ENCODE measurements around the gene TTC29.
A peak's percentile ranks its signal among the peaks of the same experiment; 100 is the strongest.

TTC29 gene

DNA sequence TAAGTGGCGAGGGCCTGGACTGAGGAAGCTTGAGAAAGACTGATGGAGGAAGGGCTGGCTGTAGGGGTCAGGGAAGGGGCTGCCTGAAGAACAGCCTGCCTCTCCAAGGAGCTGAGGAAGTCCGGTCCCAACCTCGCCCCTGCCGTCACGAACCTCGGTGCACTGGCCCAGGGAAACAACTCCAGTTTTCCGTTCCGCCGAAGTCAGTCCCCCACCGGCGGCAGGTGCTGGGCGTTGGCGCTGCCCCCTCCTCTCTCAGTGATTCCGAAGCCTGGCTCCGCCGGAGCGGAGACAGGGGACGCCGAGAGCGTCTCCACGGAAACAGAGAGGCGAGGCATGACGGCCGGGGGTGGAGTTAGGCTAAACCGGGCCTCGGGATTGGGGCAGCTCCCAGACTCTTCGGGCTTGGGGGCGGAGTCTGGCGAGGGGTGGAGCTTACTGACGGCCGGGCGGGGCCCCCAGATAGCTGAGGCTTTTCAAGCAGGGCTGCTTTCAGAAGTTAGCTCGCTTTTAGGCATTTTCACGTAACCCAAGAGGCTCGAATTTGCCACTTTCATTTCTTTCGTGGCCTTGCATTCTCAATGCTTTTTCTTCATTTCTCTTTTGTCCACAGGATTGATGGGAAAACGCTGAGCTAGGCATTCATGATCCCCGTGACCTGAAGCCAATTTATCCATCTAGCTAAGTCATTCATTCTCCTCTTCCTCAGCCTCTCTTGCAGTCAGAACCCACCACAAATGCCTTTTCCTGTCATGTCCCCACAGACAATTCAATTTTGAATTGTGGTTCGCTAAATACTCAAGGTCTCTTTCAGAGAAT lies at the start of gene TTC29:
Gene TTC29, minus strand, starts transcription at position 309 of the 819 bp plus-strand sequence. CDS start 5,969 bp downstream, outside the sequence.
- peak; percentile 92 for DNase-seq (ENCODE audit: low read depth)

GRCh38 chr4:146981651-146982050 lies 36.0 kb upstream of the TTC29 start:
- peak; percentile 6 for DNase-seq (ENCODE audit: low read depth)

GRCh38 chr4:146978641-146979040 lies 33.0 kb upstream of the TTC29 start:
- peak; percentile 67 for DNase-seq (ENCODE audit: low read depth)

DNA sequence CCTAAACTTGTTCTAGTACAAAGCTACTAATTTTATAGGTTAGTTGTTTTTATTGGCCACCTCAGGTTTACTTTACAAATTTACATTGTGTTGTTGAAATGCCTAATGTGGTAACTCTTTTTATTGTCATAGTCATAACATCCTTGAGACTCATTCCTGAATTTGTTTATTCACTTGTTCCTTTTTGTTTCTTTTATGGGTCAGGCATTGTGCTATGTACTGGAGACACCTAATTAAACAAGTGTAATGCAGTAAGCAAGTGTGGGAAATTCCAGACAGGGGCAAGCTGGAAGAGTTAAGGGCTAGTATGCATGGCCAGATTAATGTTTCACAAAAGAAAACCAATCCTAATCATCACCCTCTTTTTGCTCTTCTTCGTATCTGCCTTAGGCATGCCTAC lies 30.5 kb upstream of the TTC29 start:
- DNase-seq (ENCODE audit: low read depth) = no peak

- DNase-seq (ENCODE audit: low read depth) = no peak
Measured at GRCh38 chr4:146975527-146975926, 29.9 kb upstream of the TTC29 start.

DNA sequence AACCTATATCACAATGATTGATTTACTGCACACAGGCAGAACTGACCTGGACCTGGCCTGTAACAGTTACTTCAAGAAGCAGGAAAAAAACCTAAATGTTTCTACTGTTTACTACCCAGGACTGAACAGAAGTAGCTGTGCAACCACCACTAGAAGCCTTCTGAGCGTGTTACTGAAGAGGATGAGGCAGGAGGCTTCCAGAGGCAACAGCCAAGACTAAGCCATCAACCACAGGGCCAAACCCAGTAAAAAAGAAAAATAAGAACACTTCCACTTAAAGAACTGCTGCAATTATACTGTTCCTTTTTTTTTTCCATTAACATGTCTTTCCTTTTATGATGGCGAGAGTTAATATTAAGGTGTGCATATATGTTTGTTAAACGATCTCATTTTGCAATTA lies 29.4 kb upstream of the TTC29 start:
- no peak for DNase-seq (ENCODE audit: low read depth)

DNA sequence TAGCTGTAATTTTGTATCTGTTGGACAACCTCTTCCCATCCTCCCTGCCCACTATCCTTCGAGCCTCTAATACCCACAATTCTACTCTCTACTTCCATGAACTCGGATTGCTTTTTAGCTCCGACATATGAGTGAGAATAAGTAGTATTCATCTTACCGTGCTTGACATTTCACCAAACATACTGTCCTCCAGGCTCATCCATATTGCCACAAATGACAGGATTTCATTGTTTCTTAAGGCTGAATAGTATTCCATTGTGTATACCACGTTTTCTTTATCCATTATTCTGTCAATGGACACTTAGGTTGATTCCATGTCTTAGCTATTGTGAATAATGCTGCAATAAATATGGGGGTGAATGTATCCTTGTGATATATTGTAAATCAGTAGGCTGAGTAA lies 26.4 kb upstream of the TTC29 start:
- DNase-seq (ENCODE audit: low read depth) = no peak

GRCh38 chr4:146969126-146969525 lies 23.5 kb upstream of the TTC29 start:
- no peak for DNase-seq (ENCODE audit: low read depth)

GRCh38 chr4:146960634-146961033 lies 15.0 kb upstream of the TTC29 start:
- DNase-seq (ENCODE audit: low read depth) = no peak

DNA sequence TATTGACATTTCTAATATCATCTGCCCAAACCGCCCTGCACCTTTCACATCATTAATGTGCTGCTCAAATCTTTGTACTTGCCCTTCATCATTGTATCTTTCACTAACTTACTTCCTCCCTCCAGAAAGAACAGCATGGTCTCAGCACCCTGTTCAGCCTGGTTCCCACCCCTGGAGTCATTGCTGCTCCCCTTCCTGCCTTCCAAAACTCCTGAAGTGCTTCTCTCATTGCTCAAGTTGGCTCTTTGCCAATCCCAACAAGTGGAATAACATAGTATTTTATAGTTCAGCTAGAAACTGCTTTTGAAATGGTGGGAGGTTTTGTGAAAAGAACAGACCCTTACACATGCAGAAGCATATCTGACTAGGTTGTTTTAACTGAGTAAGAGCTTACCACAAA lies 14.0 kb upstream of the TTC29 start:
- DNase-seq (ENCODE audit: low read depth) = peak; percentile 43

DNA sequence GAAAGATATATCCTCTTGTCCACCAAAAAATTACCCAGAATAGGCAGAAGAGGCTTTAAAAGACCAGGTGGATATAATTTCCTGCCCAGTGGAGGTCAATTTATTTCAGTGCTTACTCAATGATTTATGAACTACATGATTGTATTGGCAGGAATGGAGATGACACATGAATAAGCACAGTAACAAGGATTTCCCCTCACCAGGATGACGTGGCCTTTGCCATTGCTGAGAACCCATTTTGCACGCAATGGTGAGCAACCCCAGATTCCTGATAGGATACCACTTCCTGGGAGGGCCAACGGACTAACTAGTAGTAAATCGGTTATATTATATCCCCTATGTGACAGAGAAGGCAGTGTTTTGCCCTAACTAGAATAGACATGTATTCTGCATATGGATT lies 11.6 kb upstream of the TTC29 start:
- peak; percentile 99 for DNase-seq (ENCODE audit: low read depth)

- no peak for DNase-seq (ENCODE audit: low read depth)
Measured at GRCh38 chr4:146952896-146953295, 7.2 kb upstream of the TTC29 start.

GRCh38 chr4:146949559-146949958 lies 3.9 kb upstream of the TTC29 start:
- no peak for DNase-seq (ENCODE audit: low read depth)

GRCh38 chr4:146943691-146944375 lies 1.8 kb downstream of the TTC29 start:
- no peak for DNase-seq (ENCODE audit: low read depth)

DNA sequence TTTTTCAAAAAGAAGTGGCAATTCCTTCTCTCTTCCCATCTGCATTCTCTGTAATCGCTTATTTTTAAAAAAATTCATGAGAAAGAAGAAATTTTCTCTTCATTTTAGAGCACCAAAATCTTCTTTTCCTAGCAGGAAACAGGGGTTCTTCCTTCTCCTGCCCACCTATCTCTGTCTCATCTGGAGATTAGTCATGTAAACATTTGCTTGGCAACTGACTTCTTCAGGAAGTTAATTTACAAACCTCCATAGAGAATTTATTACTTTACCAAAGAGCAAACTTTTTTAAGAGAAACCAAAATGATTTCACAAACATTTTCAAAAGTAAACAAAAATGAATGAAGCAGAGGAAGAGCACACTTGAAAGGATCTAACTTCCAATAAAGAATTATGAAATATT lies 13.5 kb downstream of the TTC29 start:
- peak; percentile 69 for DNase-seq (ENCODE audit: low read depth)

GRCh38 chr4:146930673-146931072 lies 15.0 kb downstream of the TTC29 start:
- DNase-seq (ENCODE audit: low read depth) = no peak

- no peak for DNase-seq (ENCODE audit: low read depth)
Measured at GRCh38 chr4:146927695-146928094, 18.0 kb downstream of the TTC29 start.

- peak; percentile 55 for DNase-seq (ENCODE audit: low read depth)
Measured at GRCh38 chr4:146916479-146917076, 29.1 kb downstream of the TTC29 start.

DNA sequence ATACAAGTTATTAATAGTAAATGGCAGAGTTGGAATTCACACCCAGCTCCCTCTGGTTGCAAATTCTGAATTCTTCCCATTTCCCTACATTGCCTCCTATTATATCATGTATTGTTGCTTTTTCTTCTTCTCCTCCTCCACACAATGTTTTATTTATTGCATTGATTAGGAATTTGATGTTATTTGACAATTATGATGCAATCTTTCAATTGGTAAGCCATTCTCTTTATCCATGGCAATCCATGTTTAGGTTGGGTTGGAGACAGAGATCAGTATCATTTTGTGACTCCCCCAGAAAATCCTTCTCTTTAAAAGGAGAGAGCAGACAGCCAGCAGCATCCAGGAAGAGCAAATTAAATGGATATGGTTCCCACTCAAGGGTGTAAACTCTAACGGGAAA lies 30.5 kb downstream of the TTC29 start:
- DNase-seq (ENCODE audit: low read depth) = no peak

GRCh38 chr4:146900295-146900694 lies 45.4 kb downstream of the TTC29 start:
- no peak for DNase-seq (ENCODE audit: low read depth)

GRCh38 chr4:146890301-146890700 lies 55.4 kb downstream of the TTC29 start:
- DNase-seq (ENCODE audit: low read depth) = no peak

- no peak for DNase-seq (ENCODE audit: low read depth)
Measured at GRCh38 chr4:146883070-146883469, 62.6 kb downstream of the TTC29 start.

GRCh38 chr4:146857298-146857697 lies 88.4 kb downstream of the TTC29 start:
- no peak for DNase-seq (ENCODE audit: low read depth)
